HG02610 (cell line): ENCODE data around the gene MYL4.
"Not testable (repeated sequence)": the region's sequence is repeated elsewhere in the genome, so short reads cannot be mapped to it uniquely, and the experiment has no call there.

Experiments
- ATAC-seq: cut with Tn5 transposase; IDR thresholded peaks from one replicate; pipeline ENCODE4 v1.9.1; 2021; ENCODE audit warnings: mild to moderate bottlenecking, moderate library complexity; ENCODE audit not compliant: unreplicated experiment

The MYL4 gene

GRCh38 chr17:47219621-47220475 is 10.7 kb downstream of the MYL4 start:
- ATAC-seq, result no peak

- no peak for ATAC-seq
Observed at GRCh38 chr17:47220531-47220999, 11.4 kb downstream of the MYL4 start.

- ATAC-seq, result no peak
Observed at GRCh38 chr17:47221154-47221553, 12.0 kb downstream of the MYL4 start.

GRCh38 chr17:47222047-47222446 is 12.9 kb downstream of the MYL4 start:
- ATAC-seq, result no peak

- no peak for ATAC-seq
Observed at GRCh38 chr17:47223007-47223406, 13.9 kb downstream of the MYL4 start.

- ATAC-seq, result no peak
Observed at GRCh38 chr17:47223460-47223859, 14.3 kb downstream of the MYL4 start.

- not testable (repeated sequence) for ATAC-seq
Observed at GRCh38 chr17:47224077-47224476, 14.9 kb downstream of the MYL4 start.

GRCh38 chr17:47224966-47225365 is 15.8 kb downstream of the MYL4 start:
- ATAC-seq, result no peak

- ATAC-seq, result no peak
Observed at GRCh38 chr17:47225436-47225858, 16.3 kb downstream of the MYL4 start.

- no peak for ATAC-seq
Observed at GRCh38 chr17:47225911-47226688, 17.0 kb downstream of the MYL4 start.

GRCh38 chr17:47227862-47228261 is 18.7 kb downstream of the MYL4 start:
- ATAC-seq, result no peak

- ATAC-seq, result no peak
Observed at GRCh38 chr17:47229535-47230443, 20.6 kb downstream of the MYL4 start.

- no peak for ATAC-seq
Observed at GRCh38 chr17:47230864-47231263, 21.7 kb downstream of the MYL4 start.

GRCh38 chr17:47231334-47231733 is 22.2 kb downstream of the MYL4 start:
- ATAC-seq, result no peak

- ATAC-seq, result no peak
Observed at GRCh38 chr17:47231866-47232265, 22.7 kb downstream of the MYL4 start.

- no peak for ATAC-seq
Observed at GRCh38 chr17:47232465-47232864, 23.3 kb downstream of the MYL4 start.

- ATAC-seq, result no peak
Observed at GRCh38 chr17:47235506-47235905, 26.4 kb downstream of the MYL4 start.

- no peak for ATAC-seq
Observed at GRCh38 chr17:47235923-47236322, 26.8 kb downstream of the MYL4 start.

- no peak for ATAC-seq
Observed at GRCh38 chr17:47237841-47238240, 28.7 kb downstream of the MYL4 start.

GRCh38 chr17:47238321-47239010 is 29.3 kb downstream of the MYL4 start:
- ATAC-seq, result no peak
